ENCODE data around the gene DSTN. TPM values are rescaled to one million over a fixed set of nuclear protein-coding genes. Genes with fewer than 3 reads are reported as not detected.
A peak's percentile ranks its signal among the peaks of the same experiment; 100 is the strongest.
"Not testable (repeated sequence)": the region's sequence is repeated elsewhere in the genome, so short reads cannot be mapped to it uniquely, and the experiment has no call there.

Gene DSTN
- total and polyA plus RNA-seq, 10 donors = 62.0 to 157 (median 98.5) TPM

DNA sequence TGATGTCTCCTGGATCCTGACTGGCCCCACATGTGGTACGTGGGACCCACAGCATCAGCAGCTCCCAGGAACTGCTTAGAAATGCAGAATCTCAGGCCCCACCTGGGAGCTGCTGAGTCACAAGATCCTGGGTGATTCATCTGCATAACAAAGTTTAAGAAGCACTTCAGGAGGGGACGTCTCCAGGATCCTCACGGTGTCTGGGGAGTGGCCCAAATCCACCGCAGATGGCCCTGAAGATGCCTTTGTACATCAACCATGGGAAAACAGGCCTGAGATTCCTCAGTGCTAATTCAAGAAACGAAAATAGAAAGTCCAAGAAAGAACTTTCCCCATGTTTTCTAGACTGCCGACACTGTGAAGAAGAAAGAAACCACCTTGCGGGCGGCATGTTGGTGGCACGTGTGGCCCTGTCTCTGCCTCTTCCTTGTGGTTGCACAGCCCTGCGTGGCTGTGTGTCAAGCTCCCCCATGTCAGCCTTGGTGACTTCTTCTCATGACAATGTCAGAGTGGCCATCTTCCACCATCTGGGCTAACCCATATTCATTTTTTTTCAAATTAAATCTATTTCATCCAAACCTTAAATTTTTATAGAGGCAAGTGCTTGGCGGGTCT is 86.1 kb downstream of the DSTN start:
- TF ChIP-seq POLR2A (IDR thresholded peaks at IDR 0.05) (no peak), POLR2AphosphoS5 (IDR thresholded peaks at IDR 0.05) (no peak)
- TF ChIP-seq, protein P1, sequence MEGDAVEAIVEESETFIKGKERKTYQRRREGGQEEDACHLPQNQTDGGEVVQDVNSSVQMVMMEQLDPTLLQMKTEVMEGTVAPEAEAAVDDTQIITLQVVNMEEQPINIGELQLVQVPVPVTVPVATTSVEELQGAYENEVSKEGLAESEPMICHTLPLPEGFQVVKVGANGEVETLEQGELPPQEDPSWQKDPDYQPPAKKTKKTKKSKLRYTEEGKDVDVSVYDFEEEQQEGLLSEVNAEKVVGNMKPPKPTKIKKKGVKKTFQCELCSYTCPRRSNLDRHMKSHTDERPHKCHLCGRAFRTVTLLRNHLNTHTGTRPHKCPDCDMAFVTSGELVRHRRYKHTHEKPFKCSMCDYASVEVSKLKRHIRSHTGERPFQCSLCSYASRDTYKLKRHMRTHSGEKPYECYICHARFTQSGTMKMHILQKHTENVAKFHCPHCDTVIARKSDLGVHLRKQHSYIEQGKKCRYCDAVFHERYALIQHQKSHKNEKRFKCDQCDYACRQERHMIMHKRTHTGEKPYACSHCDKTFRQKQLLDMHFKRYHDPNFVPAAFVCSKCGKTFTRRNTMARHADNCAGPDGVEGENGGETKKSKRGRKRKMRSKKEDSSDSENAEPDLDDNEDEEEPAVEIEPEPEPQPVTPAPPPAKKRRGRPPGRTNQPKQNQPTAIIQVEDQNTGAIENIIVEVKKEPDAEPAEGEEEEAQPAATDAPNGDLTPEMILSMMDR (IDR thresholded peaks at IDR 0.05 in 8 of 11, conservative IDR thresholded peaks at IDR 0.05 in 3 of 11) = no peak
- Histone ChIP-seq H3K27me3 (replicated peaks in 1 of 7) (no peaks in the 10 kb centered on the region), H3K27ac (no peak overlapping the region), H3K36me3 (peaks cover 3 to 78% (median 28%) of the 10 kb centered on the region in 6 donors), H3K9me3 (peaks cover 0 to 8% (median 7%) of the 10 kb centered on the region in 8 donors), H3K4me1 (peaks cover 6 to 33% (median 13%) of the 10 kb centered on the region in 6 donors), H3K4me3 (no peak overlapping the region)
- peak; percentile 34 for DNase-seq
- intact Hi-C loops (cut with DNase I; ENCODE audit: low total_unique reads) = no loop called here
- WGBS, 5 donors = 85 to 90% (median 89%) methylated on average over 11 of the region's 11 CpGs

DNA sequence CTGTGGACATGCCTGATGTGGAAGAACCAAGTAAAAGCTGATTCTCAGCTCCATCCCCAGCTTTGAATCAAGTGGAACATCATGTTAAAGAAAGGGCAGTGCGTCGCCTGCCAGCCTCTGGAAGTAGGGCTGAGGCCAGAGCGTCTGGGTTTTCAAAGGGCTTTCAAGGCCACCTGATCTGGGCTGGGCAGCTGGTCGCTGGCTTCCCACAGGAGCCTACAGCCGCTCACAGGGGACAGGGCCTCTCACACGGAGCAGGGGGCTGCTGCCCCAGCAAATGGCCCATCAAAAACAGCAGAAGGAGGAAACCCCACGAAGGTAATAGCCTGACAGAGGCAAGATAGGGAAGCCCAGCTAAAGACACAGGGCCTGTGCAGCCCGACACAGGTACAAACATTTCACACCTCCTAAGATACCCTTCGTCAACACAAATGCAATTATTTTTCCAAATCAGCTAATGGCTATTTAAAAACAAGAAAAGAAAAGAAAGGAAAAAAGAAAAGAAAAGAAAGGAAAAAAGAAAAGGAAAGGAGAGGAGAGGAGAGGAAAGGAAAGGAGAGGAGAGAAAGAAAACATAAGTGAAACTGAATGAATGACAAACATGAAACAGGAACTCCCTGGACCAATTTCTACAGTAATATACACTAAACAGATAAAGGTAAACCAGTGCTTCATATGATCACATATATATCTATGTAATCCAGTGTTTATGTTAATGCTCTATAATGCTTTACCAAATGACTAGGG is 87.4 kb downstream of the DSTN start:
- Histone ChIP-seq H3K4me3 (no peak overlapping the region), H3K4me1 (peaks cover under 1 to 33% (median 11%) of the 10 kb centered on the region in 6 donors), H3K36me3 (peaks cover 3 to 74% (median 28%) of the 10 kb centered on the region in 6 donors), H3K27me3 (replicated peaks in 1 of 7) (no peaks in the 10 kb centered on the region), H3K9me3 (peaks cover 0 to 8% (median 7%) of the 10 kb centered on the region in 8 donors), H3K27ac (no peak overlapping the region)
- intact Hi-C loops (cut with DNase I; ENCODE audit: low total_unique reads) = no loop called here
- WGBS, 5 donors = 71 to 84% (median 80%) methylated on average over 9 of the region's 9 CpGs
- peak; percentile 36 for DNase-seq
- TF ChIP-seq POLR2AphosphoS5 (IDR thresholded peaks at IDR 0.05) = no peak

DNA sequence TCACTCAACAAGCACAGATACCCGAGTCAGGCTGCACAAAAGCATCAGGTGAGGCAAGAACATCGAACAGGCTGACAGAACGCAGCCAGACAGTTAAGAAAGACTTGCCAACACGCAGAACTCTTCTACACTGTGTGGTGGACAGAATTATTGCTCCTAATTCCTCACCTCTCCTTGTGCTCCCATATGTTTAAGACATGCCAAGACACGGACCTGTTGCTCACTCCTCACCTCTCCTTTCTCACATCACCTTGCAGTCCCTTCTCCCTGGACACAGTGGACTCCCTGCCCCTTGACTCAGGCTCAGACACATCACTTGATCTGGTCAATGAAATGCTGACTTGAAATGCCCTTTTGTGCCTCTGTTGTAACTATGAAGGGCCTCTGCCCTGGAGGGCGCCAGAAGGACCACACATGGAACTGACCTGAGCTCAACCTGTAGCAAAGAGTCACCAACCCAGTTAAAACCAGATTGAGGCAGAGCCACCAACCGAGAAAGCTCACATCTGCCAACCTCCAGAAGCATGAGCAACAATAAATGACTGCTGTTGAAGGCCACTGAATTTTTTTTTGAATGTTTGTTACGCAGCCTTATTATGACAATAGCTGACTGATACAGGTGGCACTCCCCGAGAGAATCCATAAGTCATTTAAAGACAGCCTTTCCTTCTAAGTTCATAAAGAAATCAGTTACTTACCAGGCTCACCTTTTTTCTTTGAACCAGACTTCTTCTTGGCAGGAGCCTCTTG is 88.2 kb downstream of the DSTN start:
- DNase-seq = peak; percentile 11
- Histone ChIP-seq H3K27ac (no peak overlapping the region), H3K9me3 (peaks cover 0 to 8% (median 7%) of the 10 kb centered on the region in 8 donors), H3K4me1 (peaks cover 0 to 38% (median 15%) of the 10 kb centered on the region in 6 donors), H3K36me3 (peaks cover 3 to 65% (median 28%) of the 10 kb centered on the region in 6 donors), H3K27me3 (replicated peaks in 1 of 7) (no peaks in the 10 kb centered on the region), H3K4me3 (no peak overlapping the region)
- intact Hi-C loops (cut with DNase I; ENCODE audit: low total_unique reads) = no loop called here
- 90 to 95% (median 95%) methylated on average over 9 of the region's 9 CpGs for WGBS, 5 donors
- TF ChIP-seq POLR2AphosphoS5 (IDR thresholded peaks at IDR 0.05) = no peak
- TF ChIP-seq POLR2A (IDR thresholded peaks at IDR 0.05) = no peak
- TF ChIP-seq, protein P1 (IDR thresholded peaks at IDR 0.05 in 8 of 11, conservative IDR thresholded peaks at IDR 0.05 in 3 of 11) = no peak

DNA sequence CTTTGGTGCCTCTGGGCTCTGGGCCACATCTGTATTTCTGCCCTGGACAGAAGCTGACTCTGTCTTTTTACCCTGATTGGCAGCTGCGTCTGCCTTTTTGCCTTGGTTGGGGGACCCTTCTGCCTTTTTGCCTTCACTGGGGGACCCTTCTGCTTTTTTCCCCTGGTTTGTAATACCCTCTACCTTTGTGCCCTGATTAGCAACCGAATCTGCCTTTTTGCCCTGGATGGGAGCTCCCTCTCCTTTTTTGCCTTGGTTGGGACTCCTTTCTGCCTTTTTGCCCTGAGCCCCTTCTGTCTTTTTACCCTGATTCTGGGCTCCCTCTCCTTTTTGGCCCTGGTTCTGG is 88.7 kb downstream of the DSTN start:
- Histone ChIP-seq H3K27ac (no peak overlapping the region), H3K9me3 (peaks cover 0 to 8% (median 7%) of the 10 kb centered on the region in 8 donors), H3K4me1 (peaks cover 0 to 43% (median 18%) of the 10 kb centered on the region in 6 donors), H3K4me3 (no peak overlapping the region), H3K27me3 (replicated peaks in 1 of 7) (no peaks in the 10 kb centered on the region), H3K36me3 (peaks cover 3 to 61% (median 28%) of the 10 kb centered on the region in 6 donors)
- no peak for DNase-seq
- 95 to 100% (median 98%) methylated on average over 2 of the region's 2 CpGs for WGBS, 5 donors
- intact Hi-C loops (cut with DNase I; ENCODE audit: low total_unique reads) = no loop called here
- TF ChIP-seq, protein P1 (IDR thresholded peaks at IDR 0.05 in 8 of 11, conservative IDR thresholded peaks at IDR 0.05 in 3 of 11) = no peak
- TF ChIP-seq POLR2AphosphoS5 (IDR thresholded peaks at IDR 0.05) = no peak
- TF ChIP-seq POLR2A (IDR thresholded peaks at IDR 0.05) = no peak

DNA sequence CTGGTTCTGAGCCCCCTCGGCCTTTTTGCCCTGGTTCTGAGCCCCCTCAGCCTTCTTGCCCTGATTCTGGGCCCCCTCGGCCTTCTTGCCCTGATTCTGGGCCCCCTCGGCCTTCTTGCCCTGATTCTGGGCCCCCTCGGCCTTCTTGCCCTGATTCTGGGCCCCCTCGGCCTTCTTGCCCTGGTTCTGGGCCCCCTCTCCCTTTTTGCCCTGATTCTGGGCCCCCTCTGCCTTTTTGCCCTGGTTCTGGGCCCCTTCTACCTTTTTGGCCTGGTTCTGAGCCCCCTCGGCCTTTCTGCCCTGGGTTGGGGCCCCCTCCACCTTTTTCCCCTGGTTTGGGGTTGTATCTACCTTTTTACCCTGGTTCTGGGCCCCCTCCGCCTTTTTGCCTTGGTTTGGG is 89.5 kb downstream of the DSTN start:
- Histone ChIP-seq H3K4me1 (peaks cover 0 to 51% (median 22%) of the 10 kb centered on the region in 6 donors), H3K36me3 (peaks cover 3 to 55% (median 28%) of the 10 kb centered on the region in 6 donors)
- DNase-seq; H3K27me3 ChIP-seq (replicated peaks in 1 of 7); H3K9me3 ChIP-seq; intact Hi-C loops (cut with DNase I; ENCODE audit: low total_unique reads); H3K4me3 ChIP-seq; H3K27ac ChIP-seq: not testable (repeated sequence)
- 95 to 99% (median 96%) methylated on average over 6 to 7 of the region's 7 CpGs for WGBS, 5 donors
